GM23338 (cell line): ENCODE measurements around the gene PKLR. TPM values are rescaled to one million over a fixed set of nuclear protein-coding genes. Genes with fewer than 3 reads are reported as not detected.

ENCODE experiments used
- ATAC-seq: fragments of 200-7000 bp; cut with Tn5 transposase; 3 replicates; pipeline ENCODE4 v1.9.1; 2020
- DNase-seq: peaks from one replicate; pipeline ENCODE4 v3.0.0-alpha.2; 2015; ENCODE audit warnings: low spot score
- H2AFZ ChIP-seq: fragments of 200-600 bp; sonication (generic); 2 replicates; pipeline ENCODE4 v1.8.0; 2016; ENCODE audit warnings: antibody characterized with exemption, mild to moderate bottlenecking, moderate library complexity
- H3F3A ChIP-seq: fragments of 200-600 bp; sonication (generic); replicated peaks from 2 replicates; pipeline ENCODE4 v1.8.0; 2017; ENCODE audit warnings: antibody characterized with exemption, mixed run types, low read depth
- H3K27ac ChIP-seq: fragments of 200-600 bp; sonication (generic); 2 replicates; pipeline ENCODE4 v1.6.1; 2016; ENCODE audit warnings: low read depth
- H3K27me3 ChIP-seq: fragments of 200-600 bp; sonication (generic); 2 replicates; pipeline ENCODE4 v1.8.0; 2016; ENCODE audit warnings: mild to moderate bottlenecking, mixed run types, moderate library complexity; ENCODE audit not compliant: insufficient read depth
- H3K36me3 ChIP-seq: fragments of 200-600 bp; sonication (generic); 2 replicates; pipeline ENCODE4 v1.8.0; 2016; ENCODE audit warnings: mild to moderate bottlenecking; ENCODE audit not compliant: insufficient read depth
- H3K4me1 ChIP-seq: fragments of 200-600 bp; sonication (generic); 2 replicates; pipeline ENCODE4 v1.8.0; 2016; ENCODE audit warnings: mild to moderate bottlenecking, moderate library complexity; ENCODE audit not compliant: insufficient read depth
- H3K4me2 ChIP-seq: fragments of 200-600 bp; sonication (generic); 2 replicates; pipeline ENCODE4 v1.7.1; 2017; ENCODE audit warnings: mixed run types
- H3K4me3 ChIP-seq: fragments of 200-600 bp; sonication (generic); 2 replicates; pipeline ENCODE4 v1.6.1; 2016; ENCODE audit warnings: mixed run types
- H3K79me2 ChIP-seq: fragments of 200-600 bp; sonication (generic); replicated peaks from 2 replicates; pipeline ENCODE4 v1.8.0; 2017; ENCODE audit warnings: mild to moderate bottlenecking; ENCODE audit not compliant: insufficient read depth
- H3K9me2 ChIP-seq: fragments of 200-600 bp; sonication (generic); 2 replicates; pipeline ENCODE4 v1.8.0; 2017; ENCODE audit not compliant: insufficient read depth
- H4K20me1 ChIP-seq: fragments of 200-600 bp; sonication (generic); replicated peaks from 2 replicates; pipeline ENCODE4 v1.8.0; 2017; ENCODE audit warnings: mild to moderate bottlenecking; ENCODE audit not compliant: insufficient read depth
- H3K27ac Mint-ChIP-seq: 2 replicates; pipeline ENCODE4 v1.8.0; 2020; ENCODE audit warnings: inconsistent platforms, mild to moderate bottlenecking, moderate library complexity, mixed read lengths
- H3K27me3 Mint-ChIP-seq: 3 replicates; pipeline ENCODE4 v1.8.0; 2022; ENCODE audit warnings: low read depth, mild to moderate bottlenecking, moderate library complexity, mixed read lengths, inconsistent platforms; ENCODE audit not compliant: insufficient read depth, poor library complexity
- H3K36me3 Mint-ChIP-seq: 3 replicates; pipeline ENCODE4 v1.8.0; 2021; ENCODE audit warnings: low read depth, mild to moderate bottlenecking, inconsistent platforms, moderate library complexity, mixed read lengths
- H3K4me1 Mint-ChIP-seq: 3 replicates; pipeline ENCODE4 v1.8.0; 2020; ENCODE audit warnings: mild to moderate bottlenecking, inconsistent platforms, mixed read lengths
- H3K4me3 Mint-ChIP-seq: 3 replicates; pipeline ENCODE4 v1.8.0; 2021; ENCODE audit warnings: moderate library complexity, mild to moderate bottlenecking, inconsistent platforms, mixed read lengths
- H3K9me3 Mint-ChIP-seq: 3 replicates; pipeline ENCODE4 v1.8.0; 2020; ENCODE audit warnings: moderate library complexity, mild to moderate bottlenecking, inconsistent platforms, mixed read lengths
- CREB1 ChIP-seq: fragments of 250-450 bp; sonication (Bioruptor Pico); IDR thresholded peaks from 2 replicates; pipeline ENCODE4 v1.5.0; 2020; ENCODE audit warnings: low read depth, mild to moderate bottlenecking, moderate library complexity
- ETS1 ChIP-seq: IDR thresholded peaks from 2 replicates; pipeline ENCODE4 v1.6.1; 2016; ENCODE audit warnings: antibody characterized with exemption
- NANOG ChIP-seq: IDR thresholded peaks from 2 replicates; pipeline ENCODE4 v1.6.1; 2016; ENCODE audit warnings: antibody characterized with exemption, borderline replicate concordance
- POLR2AphosphoS5 ChIP-seq: IDR thresholded peaks from 2 replicates; pipeline ENCODE4 v1.6.1; 2016; ENCODE audit warnings: antibody characterized with exemption, low read depth
- STAT1 ChIP-seq: IDR thresholded peaks from one replicate; pipeline ENCODE4 v1.6.1; 2016; ENCODE audit warnings: antibody characterized with exemption; ENCODE audit not compliant: unreplicated experiment
- polyA plus RNA-seq: library from polyadenylated mRNA; unstranded; fragments of >200 nt; fragmentation: Nextera tagmentation; extraction: Ambion mirVana; gene quantifications from 2 replicates; pipeline ENCODE4 v1.2.1, GENCODE V29; 2016
- total RNA-seq: library from RNA; depleted of rRNA; stranded (reverse); fragments of >200 nt; shearing (Covaris generic); gene quantifications from 2 replicates; pipeline ENCODE4 v1.2.3, GENCODE V29; 2014
- TF ChIP-seq, protein P1 (sequence below): IDR thresholded peaks from one replicate; pipeline ENCODE4 v1.6.1; 2018; ENCODE audit warnings: antibody characterized with exemption; ENCODE audit not compliant: unreplicated experiment
- TF ChIP-seq, protein P2 (sequence below), 2 experiments: fragments of 200-600 bp in 1 of 2; sonication (generic) in 1 of 2; conservative IDR thresholded peaks; 2 replicates each; pipeline versions ENCODE4 v1.5.1 to v1.6.1; 2016 to 2017; ENCODE audit warnings: antibody characterized with exemption in 2 of 2, low read depth in 2 of 2, mild to moderate bottlenecking in 2 of 2, moderate library complexity in 1 of 2
- TF ChIP-seq, protein P3 (sequence below): fragments of 250-450 bp; sonication (Bioruptor Pico); IDR thresholded peaks from 2 replicates; pipeline ENCODE4 v1.5.0; 2020; ENCODE audit warnings: mild to moderate bottlenecking, moderate library complexity

The PKLR gene
- total and polyA plus RNA-seq, 2 experiments from 2014 or later, result 2.0 to 3.7 TPM

- TF ChIP-seq, protein P1, sequence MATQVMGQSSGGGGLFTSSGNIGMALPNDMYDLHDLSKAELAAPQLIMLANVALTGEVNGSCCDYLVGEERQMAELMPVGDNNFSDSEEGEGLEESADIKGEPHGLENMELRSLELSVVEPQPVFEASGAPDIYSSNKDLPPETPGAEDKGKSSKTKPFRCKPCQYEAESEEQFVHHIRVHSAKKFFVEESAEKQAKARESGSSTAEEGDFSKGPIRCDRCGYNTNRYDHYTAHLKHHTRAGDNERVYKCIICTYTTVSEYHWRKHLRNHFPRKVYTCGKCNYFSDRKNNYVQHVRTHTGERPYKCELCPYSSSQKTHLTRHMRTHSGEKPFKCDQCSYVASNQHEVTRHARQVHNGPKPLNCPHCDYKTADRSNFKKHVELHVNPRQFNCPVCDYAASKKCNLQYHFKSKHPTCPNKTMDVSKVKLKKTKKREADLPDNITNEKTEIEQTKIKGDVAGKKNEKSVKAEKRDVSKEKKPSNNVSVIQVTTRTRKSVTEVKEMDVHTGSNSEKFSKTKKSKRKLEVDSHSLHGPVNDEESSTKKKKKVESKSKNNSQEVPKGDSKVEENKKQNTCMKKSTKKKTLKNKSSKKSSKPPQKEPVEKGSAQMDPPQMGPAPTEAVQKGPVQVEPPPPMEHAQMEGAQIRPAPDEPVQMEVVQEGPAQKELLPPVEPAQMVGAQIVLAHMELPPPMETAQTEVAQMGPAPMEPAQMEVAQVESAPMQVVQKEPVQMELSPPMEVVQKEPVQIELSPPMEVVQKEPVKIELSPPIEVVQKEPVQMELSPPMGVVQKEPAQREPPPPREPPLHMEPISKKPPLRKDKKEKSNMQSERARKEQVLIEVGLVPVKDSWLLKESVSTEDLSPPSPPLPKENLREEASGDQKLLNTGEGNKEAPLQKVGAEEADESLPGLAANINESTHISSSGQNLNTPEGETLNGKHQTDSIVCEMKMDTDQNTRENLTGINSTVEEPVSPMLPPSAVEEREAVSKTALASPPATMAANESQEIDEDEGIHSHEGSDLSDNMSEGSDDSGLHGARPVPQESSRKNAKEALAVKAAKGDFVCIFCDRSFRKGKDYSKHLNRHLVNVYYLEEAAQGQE, result no peak
Measured at GRCh38 chr1:155245163-155245524, 56.1 kb downstream of the PKLR start (continued).

DNA sequence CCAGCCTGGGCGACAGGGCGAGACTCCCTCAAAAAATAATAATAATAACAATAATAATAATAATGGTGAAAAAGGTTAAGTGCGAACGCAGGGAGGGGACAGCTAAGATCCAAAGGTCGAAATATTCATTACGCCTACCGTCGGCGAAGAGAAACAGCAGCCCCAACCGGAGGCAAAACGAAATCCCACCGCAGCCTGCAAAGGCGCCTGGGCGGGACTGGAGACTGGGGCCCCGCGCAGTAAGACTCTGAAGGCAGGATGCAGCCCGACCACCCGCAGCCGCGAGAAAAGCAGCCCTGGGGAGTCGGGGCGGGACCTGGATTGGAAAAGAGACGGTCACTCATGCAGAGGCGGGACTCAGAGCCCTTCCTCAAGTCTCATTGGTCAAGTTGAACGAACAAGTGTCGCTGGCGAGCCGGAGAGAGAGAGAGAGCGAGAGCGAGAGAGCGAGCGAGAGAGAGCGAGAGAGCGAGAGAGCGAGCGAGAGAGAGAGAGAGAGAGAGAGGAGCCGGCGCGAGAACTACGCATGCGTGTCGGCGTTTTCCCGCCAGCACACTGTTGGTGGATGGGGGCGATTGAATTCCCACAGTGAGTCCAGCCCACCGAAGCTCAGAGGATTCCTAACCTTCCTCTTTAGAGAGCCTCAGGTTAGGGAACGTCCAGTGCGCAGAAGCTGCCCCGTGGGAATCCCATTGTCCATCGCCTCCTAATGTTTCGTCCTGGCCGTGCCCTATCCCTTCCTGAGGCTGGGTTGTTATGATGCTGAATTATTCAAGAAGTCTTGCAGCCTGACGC lies 56.7 kb downstream of the PKLR start:
- H3K4me3 ChIP-seq, result peak overlapping the region; percentile 70
- TF ChIP-seq ETS1 (peak; percentile 58), NANOG (0 out of 2 replicates have a peak, but pooled peaks have one; percentile 20), CREB1 (CRISPR knock-in tag) (peak; percentile 89), STAT1 (no peak), POLR2AphosphoS5 (peak; percentile 86)
- TF ChIP-seq, protein P2, sequence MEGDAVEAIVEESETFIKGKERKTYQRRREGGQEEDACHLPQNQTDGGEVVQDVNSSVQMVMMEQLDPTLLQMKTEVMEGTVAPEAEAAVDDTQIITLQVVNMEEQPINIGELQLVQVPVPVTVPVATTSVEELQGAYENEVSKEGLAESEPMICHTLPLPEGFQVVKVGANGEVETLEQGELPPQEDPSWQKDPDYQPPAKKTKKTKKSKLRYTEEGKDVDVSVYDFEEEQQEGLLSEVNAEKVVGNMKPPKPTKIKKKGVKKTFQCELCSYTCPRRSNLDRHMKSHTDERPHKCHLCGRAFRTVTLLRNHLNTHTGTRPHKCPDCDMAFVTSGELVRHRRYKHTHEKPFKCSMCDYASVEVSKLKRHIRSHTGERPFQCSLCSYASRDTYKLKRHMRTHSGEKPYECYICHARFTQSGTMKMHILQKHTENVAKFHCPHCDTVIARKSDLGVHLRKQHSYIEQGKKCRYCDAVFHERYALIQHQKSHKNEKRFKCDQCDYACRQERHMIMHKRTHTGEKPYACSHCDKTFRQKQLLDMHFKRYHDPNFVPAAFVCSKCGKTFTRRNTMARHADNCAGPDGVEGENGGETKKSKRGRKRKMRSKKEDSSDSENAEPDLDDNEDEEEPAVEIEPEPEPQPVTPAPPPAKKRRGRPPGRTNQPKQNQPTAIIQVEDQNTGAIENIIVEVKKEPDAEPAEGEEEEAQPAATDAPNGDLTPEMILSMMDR (conservative IDR thresholded peaks at IDR 0.05; ENCODE audit: low read depth in 2 of 2), result peak in 1 of 2 experiments; percentile 38; a peak in 2 of 4 replicates
- TF ChIP-seq, protein P3, sequence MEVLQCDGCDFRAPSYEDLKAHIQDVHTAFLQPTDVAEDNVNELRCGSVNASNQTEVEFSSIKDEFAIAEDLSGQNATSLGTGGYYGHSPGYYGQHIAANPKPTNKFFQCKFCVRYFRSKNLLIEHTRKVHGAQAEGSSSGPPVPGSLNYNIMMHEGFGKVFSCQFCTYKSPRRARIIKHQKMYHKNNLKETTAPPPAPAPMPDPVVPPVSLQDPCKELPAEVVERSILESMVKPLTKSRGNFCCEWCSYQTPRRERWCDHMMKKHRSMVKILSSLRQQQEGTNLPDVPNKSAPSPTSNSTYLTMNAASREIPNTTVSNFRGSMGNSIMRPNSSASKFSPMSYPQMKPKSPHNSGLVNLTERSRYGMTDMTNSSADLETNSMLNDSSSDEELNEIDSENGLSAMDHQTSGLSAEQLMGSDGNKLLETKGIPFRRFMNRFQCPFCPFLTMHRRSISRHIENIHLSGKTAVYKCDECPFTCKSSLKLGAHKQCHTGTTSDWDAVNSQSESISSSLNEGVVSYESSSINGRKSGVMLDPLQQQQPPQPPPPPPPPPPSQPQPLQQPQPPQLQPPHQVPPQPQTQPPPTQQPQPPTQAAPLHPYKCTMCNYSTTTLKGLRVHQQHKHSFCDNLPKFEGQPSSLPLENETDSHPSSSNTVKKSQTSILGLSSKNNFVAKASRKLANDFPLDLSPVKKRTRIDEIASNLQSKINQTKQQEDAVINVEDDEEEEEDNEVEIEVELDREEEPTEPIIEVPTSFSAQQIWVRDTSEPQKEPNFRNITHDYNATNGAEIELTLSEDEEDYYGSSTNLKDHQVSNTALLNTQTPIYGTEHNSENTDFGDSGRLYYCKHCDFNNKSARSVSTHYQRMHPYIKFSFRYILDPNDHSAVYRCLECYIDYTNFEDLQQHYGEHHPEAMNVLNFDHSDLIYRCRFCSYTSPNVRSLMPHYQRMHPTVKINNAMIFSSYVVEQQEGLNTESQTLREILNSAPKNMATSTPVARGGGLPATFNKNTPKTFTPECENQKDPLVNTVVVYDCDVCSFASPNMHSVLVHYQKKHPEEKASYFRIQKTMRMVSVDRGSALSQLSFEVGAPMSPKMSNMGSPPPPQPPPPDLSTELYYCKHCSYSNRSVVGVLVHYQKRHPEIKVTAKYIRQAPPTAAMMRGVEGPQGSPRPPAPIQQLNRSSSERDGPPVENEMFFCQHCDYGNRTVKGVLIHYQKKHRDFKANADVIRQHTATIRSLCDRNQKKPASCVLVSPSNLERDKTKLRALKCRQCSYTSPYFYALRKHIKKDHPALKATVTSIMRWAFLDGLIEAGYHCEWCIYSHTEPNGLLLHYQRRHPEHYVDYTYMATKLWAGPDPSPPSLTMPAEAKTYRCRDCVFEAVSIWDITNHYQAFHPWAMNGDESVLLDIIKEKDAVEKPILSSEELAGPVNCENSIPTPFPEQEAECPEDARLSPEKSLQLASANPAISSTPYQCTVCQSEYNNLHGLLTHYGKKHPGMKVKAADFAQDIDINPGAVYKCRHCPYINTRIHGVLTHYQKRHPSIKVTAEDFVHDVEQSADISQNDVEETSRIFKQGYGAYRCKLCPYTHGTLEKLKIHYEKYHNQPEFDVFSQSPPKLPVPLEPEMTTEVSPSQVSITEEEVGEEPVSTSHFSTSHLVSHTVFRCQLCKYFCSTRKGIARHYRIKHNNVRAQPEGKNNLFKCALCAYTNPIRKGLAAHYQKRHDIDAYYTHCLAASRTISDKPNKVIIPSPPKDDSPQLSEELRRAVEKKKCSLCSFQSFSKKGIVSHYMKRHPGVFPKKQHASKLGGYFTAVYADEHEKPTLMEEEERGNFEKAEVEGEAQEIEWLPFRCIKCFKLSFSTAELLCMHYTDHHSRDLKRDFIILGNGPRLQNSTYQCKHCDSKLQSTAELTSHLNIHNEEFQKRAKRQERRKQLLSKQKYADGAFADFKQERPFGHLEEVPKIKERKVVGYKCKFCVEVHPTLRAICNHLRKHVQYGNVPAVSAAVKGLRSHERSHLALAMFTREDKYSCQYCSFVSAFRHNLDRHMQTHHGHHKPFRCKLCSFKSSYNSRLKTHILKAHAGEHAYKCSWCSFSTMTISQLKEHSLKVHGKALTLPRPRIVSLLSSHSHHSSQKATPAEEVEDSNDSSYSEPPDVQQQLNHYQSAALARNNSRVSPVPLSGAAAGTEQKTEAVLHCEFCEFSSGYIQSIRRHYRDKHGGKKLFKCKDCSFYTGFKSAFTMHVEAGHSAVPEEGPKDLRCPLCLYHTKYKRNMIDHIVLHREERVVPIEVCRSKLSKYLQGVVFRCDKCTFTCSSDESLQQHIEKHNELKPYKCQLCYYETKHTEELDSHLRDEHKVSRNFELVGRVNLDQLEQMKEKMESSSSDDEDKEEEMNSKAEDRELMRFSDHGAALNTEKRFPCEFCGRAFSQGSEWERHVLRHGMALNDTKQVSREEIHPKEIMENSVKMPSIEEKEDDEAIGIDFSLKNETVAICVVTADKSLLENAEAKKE (CRISPR knock-in tag), result no peak
- ATAC-seq (peak; percentile 92), DNase-seq (peak; percentile 100)
- H3K9me3 Mint-ChIP-seq, result no peaks in the 10 kb centered on the region
- H4K20me1 ChIP-seq, result no peaks in the 10 kb centered on the region
- 0 out of 2 replicates have a peak, but pooled peaks cover 10% of the 10 kb centered on the region for H3F3A ChIP-seq
- H3K4me1 Mint-ChIP-seq, result peaks cover 17% of the 10 kb centered on the region
- peaks cover 30% of the 10 kb centered on the region for H3K27me3 ChIP-seq
- peak overlapping the region; percentile 69 for H3K4me3 Mint-ChIP-seq
- H2AFZ ChIP-seq, result peak overlapping the region; percentile 2
- H3K4me1 ChIP-seq, result peaks cover 19% of the 10 kb centered on the region
- H3K27ac Mint-ChIP-seq, result peak overlapping the region; percentile 47
- peaks cover 33% of the 10 kb centered on the region for H3K27me3 Mint-ChIP-seq
- H3K9me2 ChIP-seq, result no peaks in the 10 kb centered on the region
- H3K79me2 ChIP-seq, result 0 out of 2 replicates have a peak, but pooled peaks cover 7% of the 10 kb centered on the region
- H3K36me3 ChIP-seq, result no peaks in the 10 kb centered on the region
- peak overlapping the region; percentile 91 for H3K27ac ChIP-seq
- H3K4me2 ChIP-seq, result peak overlapping the region; percentile 90
- H3K36me3 Mint-ChIP-seq, result peaks cover 23% of the 10 kb centered on the region; the same call in 2 of the 3 replicates
